ENCODE results near the gene TENM4.

The TENM4 gene

DNA sequence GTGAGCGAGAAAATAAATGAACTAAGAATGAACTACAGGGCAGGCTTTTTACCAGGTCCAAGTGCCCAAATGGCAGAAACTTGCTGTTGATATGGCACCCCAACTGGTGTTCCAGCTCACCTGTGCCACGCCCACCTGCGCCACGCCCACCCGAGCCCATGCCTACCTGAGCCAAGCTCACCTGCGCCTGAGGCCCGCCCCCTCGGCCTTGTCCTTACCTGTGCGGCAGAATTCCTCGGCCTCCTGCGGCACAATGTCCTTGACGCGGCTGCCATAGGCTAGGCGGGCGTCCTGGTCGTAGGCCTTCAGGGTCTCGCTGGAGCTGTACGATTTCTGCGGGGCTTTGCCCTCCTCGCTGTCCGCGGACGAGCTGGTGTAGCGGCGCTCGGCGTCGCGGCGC lies 371.3 kb downstream of the TENM4 start:
- Mint-ChIP-seq H3K4me3 (no peak overlapping the region), H3K27ac (no peak overlapping the region), H3K9me3 (peaks cover 0 to 6% of the 10 kb centered on the region in 2 donors), H3K36me3 (ENCODE audit: insufficient read depth) (no peaks in the 10 kb centered on the region), H3K4me1 (ENCODE audit: low read depth in 2 of 2) (peaks cover 0 to 2% of the 10 kb centered on the region in 2 donors), H3K27me3 (peaks cover 0 to 18% of the 10 kb centered on the region in 2 donors)
- ATAC-seq (replicated peaks) (no peak), DNase-seq (no peak)

DNA sequence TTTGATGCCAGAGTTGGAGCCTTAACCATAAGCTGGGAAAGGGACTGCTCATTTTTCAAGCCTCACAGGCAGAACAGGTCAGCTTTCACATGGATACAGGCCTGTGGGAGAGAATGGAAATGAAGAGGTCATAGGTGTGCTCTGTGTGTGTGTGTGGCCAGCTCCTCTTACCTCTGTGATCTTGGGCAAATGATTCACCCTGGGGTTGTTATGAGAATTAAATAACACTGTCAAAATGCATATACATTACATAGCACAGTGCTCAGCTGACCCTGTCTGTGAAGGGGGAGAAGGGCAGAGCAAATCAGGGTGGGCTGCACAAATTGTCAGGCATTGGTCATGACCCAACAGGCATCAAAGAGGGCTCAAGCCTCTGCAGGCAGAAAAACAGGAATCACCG lies 372.5 kb downstream of the TENM4 start:
- Mint-ChIP-seq H3K4me3 (no peak overlapping the region), H3K27me3 (peaks cover 0 to 18% of the 10 kb centered on the region in 2 donors), H3K4me1 (ENCODE audit: low read depth in 2 of 2) (peaks cover 0 to 2% of the 10 kb centered on the region in 2 donors), H3K36me3 (ENCODE audit: insufficient read depth) (no peaks in the 10 kb centered on the region), H3K9me3 (peaks cover 0 to 6% of the 10 kb centered on the region in 2 donors), H3K27ac (no peak overlapping the region)
- DNase-seq: no peak
- ATAC-seq (replicated peaks): no peak

DNA sequence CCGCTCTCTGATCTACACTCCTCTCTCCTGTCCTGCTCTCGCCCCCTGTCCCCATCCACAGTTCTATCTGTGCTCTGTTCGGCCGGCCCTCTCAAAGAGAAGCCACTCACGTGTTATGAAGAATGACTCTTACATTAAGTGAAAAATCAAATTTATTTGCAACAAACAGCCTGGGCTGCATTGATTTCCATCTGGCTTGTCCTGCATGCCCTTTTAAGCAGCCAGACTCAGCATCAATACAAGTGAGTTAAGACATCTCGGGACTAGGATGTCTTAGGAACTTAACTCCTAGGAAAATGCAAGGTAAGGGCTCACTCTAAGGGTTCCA lies 373.5 kb downstream of the TENM4 start:
- Mint-ChIP-seq H3K27ac (no peak overlapping the region), H3K9me3 (peaks cover 0 to 6% of the 10 kb centered on the region in 2 donors), H3K4me1 (ENCODE audit: low read depth in 2 of 2) (peaks cover 0 to 2% of the 10 kb centered on the region in 2 donors), H3K27me3 (peaks cover 0 to 18% of the 10 kb centered on the region in 2 donors), H3K4me3 (no peak overlapping the region), H3K36me3 (ENCODE audit: insufficient read depth) (no peaks in the 10 kb centered on the region)
- DNase-seq: no peak
- ATAC-seq (replicated peaks): no peak

DNA sequence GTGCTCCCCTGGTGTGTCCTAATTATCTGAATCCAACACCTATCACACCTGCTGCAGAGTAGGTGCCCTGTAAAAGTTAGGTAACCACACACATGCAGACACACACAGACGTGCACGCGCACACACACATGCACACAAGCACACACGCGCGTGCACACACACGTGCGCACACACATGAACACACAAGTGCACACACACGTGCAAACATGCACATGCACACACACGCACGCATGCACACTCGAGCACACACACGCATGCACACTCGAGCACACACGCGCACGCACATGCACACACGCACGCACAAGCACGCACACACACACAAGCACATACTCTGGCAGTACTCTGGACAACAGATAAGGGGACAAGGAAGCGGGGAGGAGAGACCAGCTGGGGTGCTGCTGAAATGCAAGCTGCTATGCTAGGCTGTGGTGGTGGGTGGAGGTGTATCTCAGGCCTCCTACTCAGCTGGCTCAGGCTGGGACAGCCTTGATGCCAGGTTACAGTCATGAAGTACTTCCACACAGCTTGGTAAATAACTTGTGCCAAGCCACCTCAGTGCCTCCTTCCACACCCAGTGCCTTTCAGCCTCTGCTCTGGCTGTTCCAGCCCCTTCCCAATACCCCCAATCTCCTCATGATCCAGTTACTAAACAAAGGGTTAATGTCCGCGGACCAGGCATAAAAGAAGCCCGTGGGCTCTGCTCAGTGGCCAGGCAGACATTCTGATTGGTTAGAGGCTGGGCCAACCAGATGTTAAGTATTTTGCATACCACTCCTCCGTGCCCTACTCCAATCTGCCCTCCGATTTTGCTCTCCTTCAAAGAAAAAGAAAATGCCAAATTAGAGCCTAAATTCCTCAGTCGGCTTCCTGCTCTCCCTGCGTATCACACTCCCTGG lies 374.1 kb downstream of the TENM4 start:
- Mint-ChIP-seq H3K27ac (no peak overlapping the region), H3K4me3 (no peak overlapping the region), H3K36me3 (ENCODE audit: insufficient read depth) (no peaks in the 10 kb centered on the region), H3K27me3 (peaks cover 0 to 18% of the 10 kb centered on the region in 2 donors), H3K4me1 (ENCODE audit: low read depth in 2 of 2) (peaks cover 0 to 2% of the 10 kb centered on the region in 2 donors), H3K9me3 (peaks cover 0 to 6% of the 10 kb centered on the region in 2 donors)
- DNase-seq (no peak), ATAC-seq (replicated peaks) (no peak)

DNA sequence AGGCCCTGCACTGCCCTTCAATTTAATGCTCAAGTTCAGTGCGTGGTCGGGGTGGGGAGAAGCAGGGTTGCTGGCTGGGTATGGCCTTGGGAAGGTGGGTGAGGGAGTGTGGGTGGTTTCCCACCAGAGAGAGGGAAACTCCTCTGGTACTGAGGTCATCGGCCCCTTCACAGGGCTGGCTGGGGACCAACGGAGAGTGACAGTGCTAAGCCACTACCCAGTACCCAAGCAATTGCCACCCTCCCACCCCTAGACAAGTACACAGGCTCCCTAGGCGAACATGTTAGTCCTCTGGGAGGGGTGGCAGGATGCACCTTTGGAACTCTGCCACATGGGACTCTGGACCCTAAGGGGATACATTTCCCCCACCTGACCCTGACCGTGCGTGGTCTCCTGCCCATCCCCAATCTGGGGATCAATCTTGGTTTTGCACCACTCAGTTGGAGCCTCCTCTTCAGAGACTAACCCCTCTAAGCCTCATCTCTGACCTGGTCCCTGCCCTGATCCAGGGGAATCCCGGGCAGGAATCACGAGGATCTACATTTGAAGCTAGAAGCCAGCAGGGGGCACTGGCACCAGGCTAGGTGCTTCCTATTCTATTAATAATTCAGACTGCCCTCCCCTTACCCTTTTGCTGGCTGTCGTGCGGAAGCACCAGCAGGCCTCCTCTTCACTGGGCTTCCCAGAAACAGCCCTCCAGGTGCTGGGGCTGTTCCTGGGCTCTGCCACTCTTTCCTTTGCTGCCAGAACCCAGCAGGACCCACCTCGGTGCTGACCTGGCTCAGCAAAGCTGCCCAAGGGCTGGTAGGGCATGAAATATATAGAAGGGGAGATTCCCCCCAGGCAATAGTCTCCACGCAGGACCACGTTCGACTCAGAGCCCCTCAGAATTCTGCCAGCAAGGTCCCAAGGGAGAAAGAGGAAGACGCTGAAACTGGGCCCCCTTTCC lies 377.7 kb downstream of the TENM4 start:
- Mint-ChIP-seq H3K27me3 (peaks cover 0 to 18% of the 10 kb centered on the region in 2 donors), H3K27ac (no peak overlapping the region), H3K4me3 (no peak overlapping the region), H3K36me3 (ENCODE audit: insufficient read depth) (no peaks in the 10 kb centered on the region), H3K4me1 (ENCODE audit: low read depth in 2 of 2) (peaks cover 0 to 2% of the 10 kb centered on the region in 2 donors), H3K9me3 (peaks cover 0 to 6% of the 10 kb centered on the region in 2 donors)
- no peak for ATAC-seq (replicated peaks)
- DNase-seq: no peak

DNA sequence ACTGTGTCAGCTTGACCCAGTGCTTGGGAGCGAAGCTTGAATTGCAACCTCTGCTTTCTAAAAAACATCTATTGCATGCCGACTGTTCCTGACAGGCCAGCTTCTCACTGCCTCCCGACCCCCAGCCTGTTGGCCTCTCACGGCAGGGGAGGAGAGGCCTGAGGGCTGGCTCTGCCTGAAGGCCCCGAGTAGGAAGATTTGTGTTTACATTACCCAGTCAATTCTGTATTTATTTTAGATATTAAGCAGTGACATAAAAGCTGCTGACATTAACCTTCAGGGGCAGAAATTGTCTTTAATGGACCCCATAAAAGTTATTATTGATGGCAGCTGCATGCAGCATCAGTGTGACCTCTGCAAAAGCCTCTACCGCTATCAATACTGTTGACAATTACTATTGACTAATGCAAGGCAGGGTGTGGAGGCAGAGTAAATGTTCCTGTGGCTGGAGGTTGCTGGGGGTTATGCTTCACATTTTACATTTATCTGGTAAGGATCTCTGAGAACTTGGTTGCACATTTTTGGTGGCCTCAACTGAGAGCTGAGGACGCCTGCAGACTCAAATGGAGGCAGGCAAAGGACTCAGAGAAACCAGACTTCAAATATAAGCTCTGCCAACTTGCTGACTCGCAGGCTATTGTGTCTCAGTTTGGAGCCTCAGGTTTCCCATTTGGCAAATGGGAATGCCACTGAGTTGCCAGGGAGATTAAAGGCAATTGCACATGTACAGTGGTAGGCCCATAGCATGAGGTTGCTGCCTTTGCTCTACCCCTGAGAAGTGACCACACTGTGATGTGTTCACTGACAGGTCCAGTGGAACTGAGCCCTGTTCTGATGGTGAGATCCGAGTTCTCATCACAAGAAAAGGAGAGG lies 380.5 kb downstream of the TENM4 start:
- Mint-ChIP-seq H3K4me3 (no peak overlapping the region), H3K27me3 (peaks cover 0 to 22% of the 10 kb centered on the region in 2 donors), H3K9me3 (peaks cover 2 to 10% of the 10 kb centered on the region in 2 donors), H3K36me3 (ENCODE audit: insufficient read depth) (peaks cover 2% of the 10 kb centered on the region), H3K4me1 (ENCODE audit: low read depth in 2 of 2) (peaks cover 0 to 1% of the 10 kb centered on the region in 2 donors), H3K27ac (no peak overlapping the region)
- ATAC-seq (replicated peaks): no peak
- DNase-seq: no peak

DNA sequence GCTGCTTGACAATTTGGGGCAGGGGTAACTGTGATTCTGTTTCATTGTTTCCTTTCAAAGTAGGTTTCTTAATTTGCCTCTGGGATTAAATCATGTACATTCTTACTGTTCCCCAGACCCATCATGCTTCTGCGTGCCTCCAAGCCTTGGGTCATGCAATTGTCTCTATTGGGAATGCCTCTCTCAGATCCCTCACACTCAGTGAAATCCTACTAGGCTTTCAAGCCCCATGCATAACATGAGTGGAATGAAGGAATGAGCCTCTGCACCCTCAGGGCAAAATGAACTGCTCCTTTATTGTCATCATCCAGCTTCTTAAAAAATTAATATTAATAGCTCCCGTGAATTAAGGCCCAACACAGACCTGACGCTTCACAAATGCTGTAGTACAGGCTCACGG lies 381.7 kb downstream of the TENM4 start:
- H3K27ac Mint-ChIP-seq: no peak overlapping the region
- peaks cover 2 to 10% of the 10 kb centered on the region in 2 donors for H3K9me3 Mint-ChIP-seq
- no peak overlapping the region for H3K4me3 Mint-ChIP-seq
- DNase-seq: no peak
- peaks cover 0 to 1% of the 10 kb centered on the region in 2 donors for H3K4me1 Mint-ChIP-seq (ENCODE audit: low read depth in 2 of 2)
- no peak for ATAC-seq (replicated peaks)
- H3K36me3 Mint-ChIP-seq (ENCODE audit: insufficient read depth): peaks cover 2% of the 10 kb centered on the region
- H3K27me3 Mint-ChIP-seq: peaks cover 0 to 22% of the 10 kb centered on the region in 2 donors

DNA sequence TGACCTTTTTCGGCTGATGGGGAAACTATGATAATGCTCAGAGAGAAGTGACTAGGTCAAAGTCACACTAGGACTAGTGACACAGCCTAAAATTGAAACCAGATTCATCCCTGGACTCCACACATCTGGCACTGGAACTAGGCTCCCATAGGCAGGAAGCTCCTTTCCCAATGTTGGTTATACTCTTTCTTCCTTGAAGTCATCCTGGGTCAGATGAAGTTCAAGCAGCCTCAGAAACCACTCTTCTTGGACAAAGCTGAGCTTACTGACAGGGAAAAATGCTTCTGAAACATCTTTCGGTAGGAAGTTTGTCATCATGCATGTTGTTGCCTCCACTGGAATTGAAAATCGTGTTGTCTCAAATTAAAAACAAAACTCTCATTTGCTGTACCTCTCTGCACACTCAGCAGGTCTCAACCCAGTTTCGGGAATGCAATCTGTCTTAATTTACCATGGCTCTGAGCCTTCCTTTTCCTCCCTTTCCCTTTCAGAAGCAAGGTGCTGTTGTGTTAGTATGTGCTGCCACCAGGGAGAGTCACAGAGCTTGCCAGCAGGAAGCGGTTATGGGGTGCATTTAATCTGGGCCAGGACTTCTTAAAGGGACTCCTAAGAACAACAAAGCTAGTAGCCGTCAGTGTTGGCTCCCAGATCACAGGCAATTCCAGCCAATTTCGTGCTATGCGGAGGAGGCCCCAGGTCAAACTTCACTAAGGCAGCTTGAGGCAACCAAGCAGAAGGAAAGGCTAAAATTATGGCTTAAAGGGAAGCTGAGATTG lies 384.8 kb downstream of the TENM4 start:
- peaks cover 2% of the 10 kb centered on the region for H3K36me3 Mint-ChIP-seq (ENCODE audit: insufficient read depth)
- no peak overlapping the region for H3K27ac Mint-ChIP-seq
- peaks cover 0 to 1% of the 10 kb centered on the region in 2 donors for H3K4me1 Mint-ChIP-seq (ENCODE audit: low read depth in 2 of 2)
- H3K4me3 Mint-ChIP-seq: no peak overlapping the region
- no peak for ATAC-seq (replicated peaks)
- DNase-seq: no peak
- H3K9me3 Mint-ChIP-seq: peaks cover 2 to 10% of the 10 kb centered on the region in 2 donors
- H3K27me3 Mint-ChIP-seq: peaks cover 7 to 29% of the 10 kb centered on the region in 2 donors

DNA sequence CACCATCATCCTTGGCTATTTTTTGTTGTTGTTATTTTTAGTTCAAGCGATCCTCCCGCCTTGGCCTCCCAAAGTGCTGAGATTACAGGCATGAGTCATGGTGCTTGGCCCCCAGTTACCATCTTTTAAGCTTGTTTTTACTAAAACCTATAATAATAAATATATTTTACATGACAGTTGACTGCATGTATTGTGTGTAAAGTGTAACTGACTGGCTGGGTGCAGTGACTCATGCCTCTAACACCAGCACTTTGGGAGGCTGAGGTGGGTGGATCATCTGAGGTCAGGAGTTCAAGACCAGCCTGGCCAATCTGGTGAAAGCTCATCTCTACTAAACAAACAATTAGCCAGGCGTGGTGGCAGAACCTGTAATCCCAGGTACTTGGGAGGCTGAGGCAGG lies 386.2 kb downstream of the TENM4 start:
- no peak for ATAC-seq (replicated peaks)
- H3K27me3 Mint-ChIP-seq: peaks cover 7 to 29% of the 10 kb centered on the region in 2 donors
- H3K9me3 Mint-ChIP-seq: peaks cover 2 to 10% of the 10 kb centered on the region in 2 donors
- no peak overlapping the region for H3K27ac Mint-ChIP-seq
- no peak for DNase-seq
- H3K4me1 Mint-ChIP-seq (ENCODE audit: low read depth in 2 of 2): peaks cover 0 to 1% of the 10 kb centered on the region in 2 donors
- H3K4me3 Mint-ChIP-seq: no peak overlapping the region
- H3K36me3 Mint-ChIP-seq (ENCODE audit: insufficient read depth): peaks cover 2% of the 10 kb centered on the region

DNA sequence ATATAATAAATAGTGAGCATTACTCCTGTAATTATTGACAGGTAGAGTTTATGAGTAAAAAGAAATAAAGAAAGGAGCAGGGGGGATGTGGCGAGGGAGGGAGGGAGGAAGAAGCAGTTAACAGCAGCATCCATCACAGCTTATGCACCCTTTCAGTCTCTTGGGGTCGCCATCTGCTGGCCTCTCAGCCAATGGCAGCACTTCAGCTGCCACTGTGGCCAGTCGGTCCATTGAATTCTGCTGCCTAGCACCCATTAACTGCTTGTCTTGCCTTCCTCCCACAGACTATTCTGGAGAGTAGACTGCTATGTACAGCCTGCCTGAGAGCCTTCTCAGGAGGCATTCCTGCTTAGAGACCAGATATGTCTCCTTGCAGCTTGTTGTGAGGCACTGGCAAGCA lies 388.3 kb downstream of the TENM4 start:
- Mint-ChIP-seq H3K9me3 (peaks cover 2 to 8% of the 10 kb centered on the region in 2 donors), H3K4me3 (no peak overlapping the region), H3K27me3 (peaks cover 7 to 26% of the 10 kb centered on the region in 2 donors), H3K27ac (no peak overlapping the region), H3K4me1 (ENCODE audit: low read depth in 2 of 2) (peaks cover 0 to 1% of the 10 kb centered on the region in 2 donors), H3K36me3 (ENCODE audit: insufficient read depth) (peaks cover 2% of the 10 kb centered on the region)
- no peak for DNase-seq
- ATAC-seq (replicated peaks): no peak

DNA sequence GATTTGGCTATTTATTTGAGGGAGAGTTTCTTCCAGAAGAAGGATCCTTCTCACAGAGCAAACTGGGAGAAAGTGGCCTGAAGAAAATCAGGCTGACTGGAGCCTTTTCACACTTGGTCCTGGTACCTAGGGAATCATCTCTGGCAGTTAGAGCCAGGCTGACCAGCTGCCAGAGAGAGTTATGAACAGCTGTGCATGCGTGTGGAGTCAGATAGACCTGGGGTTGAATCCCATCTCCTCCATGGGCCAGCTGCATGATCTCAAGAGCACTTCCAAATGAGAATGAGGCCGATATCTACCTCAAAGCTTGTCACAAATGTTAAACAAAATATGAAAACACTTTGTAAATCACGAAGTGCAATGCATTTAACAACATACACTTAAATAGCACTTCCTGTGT lies 390.0 kb downstream of the TENM4 start:
- no peak for ATAC-seq (replicated peaks)
- Mint-ChIP-seq H3K27me3 (peaks cover 7 to 13% of the 10 kb centered on the region in 2 donors), H3K27ac (no peak overlapping the region)

DNA sequence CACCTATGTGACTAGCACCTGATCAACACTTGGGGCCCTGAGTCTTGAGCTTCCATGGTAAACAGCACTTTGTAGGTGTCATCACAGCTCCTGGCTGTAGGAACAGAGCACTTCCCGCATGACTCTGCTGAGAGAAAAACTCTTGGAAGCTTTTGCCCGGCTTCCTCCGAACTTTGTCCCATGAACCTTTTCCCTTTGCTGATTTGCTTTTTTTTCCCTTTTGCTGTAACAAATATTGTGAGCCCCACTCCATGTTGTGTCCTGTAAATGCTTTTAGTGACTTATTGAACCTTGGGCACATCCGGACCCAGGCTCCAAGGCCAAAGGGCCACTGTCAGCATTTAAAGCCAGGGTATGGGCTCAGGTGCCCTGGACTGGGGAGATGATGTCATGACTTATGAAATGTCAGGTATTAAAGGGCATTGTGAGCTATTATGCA lies 391.1 kb downstream of the TENM4 start:
- Mint-ChIP-seq H3K4me3 (no peak overlapping the region), H3K27ac (no peak overlapping the region), H3K36me3 (ENCODE audit: insufficient read depth) (no peaks in the 10 kb centered on the region), H3K9me3 (no peaks in the 10 kb centered on the region), H3K4me1 (ENCODE audit: low read depth in 2 of 2) (no peaks in the 10 kb centered on the region), H3K27me3 (peaks cover 7 to 13% of the 10 kb centered on the region in 2 donors)
- DNase-seq: no peak
- no peak for ATAC-seq (replicated peaks)

More for the DNA sequence above, 390.0 kb downstream of the TENM4 start:
- no peak for DNase-seq
- H3K36me3 Mint-ChIP-seq (ENCODE audit: insufficient read depth): no peaks in the 10 kb centered on the region
- no peaks in the 10 kb centered on the region for H3K9me3 Mint-ChIP-seq
- no peaks in the 10 kb centered on the region for H3K4me1 Mint-ChIP-seq (ENCODE audit: low read depth in 2 of 2)
- no peak overlapping the region for H3K4me3 Mint-ChIP-seq

All from effector memory CD8-positive, alpha-beta T cell (primary cell).